ENCODE data around the gene TACC3.

DNA sequence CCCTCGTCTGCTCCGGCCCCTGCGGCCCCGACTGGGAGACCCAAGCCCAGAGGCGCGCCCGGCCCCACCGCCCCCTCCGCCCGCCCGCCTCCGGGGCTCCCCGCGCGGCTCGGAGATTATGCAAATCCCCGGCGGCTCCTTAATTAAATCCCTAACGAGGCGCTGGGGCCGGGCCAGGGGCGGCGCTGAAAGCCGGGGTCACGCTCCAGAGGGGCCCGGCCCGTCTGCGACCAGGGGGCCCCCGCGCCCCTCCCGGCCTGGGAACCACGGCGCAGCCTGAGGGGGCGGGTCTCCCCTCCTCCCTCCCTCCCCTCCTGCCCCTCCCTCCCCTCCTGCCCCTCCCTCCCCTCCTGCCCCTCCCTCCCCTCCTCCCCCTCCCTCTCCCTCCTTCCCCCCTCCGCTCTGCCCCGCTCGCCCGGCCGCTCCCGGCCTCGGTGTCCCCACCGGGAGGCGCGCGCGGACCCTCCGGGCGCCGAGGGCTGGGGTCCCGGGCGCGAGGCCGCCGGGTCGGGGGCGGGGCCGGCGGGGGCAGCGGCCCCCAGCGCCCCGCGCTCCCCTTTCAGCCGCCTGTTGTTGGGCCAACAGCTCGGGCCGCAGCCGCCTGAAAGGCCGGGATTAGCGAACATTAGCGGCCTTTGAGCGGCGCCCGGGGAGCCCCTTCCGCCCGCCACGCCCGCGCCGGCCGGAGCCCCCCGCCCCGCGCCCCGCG, 45.9 kb downstream of the TACC3 start:
- TF ChIP-seq, protein P1, sequence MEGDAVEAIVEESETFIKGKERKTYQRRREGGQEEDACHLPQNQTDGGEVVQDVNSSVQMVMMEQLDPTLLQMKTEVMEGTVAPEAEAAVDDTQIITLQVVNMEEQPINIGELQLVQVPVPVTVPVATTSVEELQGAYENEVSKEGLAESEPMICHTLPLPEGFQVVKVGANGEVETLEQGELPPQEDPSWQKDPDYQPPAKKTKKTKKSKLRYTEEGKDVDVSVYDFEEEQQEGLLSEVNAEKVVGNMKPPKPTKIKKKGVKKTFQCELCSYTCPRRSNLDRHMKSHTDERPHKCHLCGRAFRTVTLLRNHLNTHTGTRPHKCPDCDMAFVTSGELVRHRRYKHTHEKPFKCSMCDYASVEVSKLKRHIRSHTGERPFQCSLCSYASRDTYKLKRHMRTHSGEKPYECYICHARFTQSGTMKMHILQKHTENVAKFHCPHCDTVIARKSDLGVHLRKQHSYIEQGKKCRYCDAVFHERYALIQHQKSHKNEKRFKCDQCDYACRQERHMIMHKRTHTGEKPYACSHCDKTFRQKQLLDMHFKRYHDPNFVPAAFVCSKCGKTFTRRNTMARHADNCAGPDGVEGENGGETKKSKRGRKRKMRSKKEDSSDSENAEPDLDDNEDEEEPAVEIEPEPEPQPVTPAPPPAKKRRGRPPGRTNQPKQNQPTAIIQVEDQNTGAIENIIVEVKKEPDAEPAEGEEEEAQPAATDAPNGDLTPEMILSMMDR (IDR thresholded peaks at IDR 0.05) = no peak
- TF ChIP-seq EP300 (IDR thresholded peaks at IDR 0.05) (no peak), POLR2A (IDR thresholded peaks at IDR 0.05) (no peak)
